ENCODE data around the gene MACF1. TPM values are rescaled to one million over a fixed set of nuclear protein-coding genes. Genes with fewer than 3 reads are reported as not detected.

Gene MACF1
- total RNA-seq, 2 donors from 2014 or later, result 214 to 251 TPM

GRCh38 chr1:39226836-39227235 is 22.3 kb downstream of the MACF1 start:
- H3K27ac ChIP-seq (ENCODE audit: low read depth, low read length), result no peak overlapping the region
- TF ChIP-seq CTCF (conservative IDR thresholded peaks at IDR 0.05), result no peak
- Mint-ChIP-seq H3K36me3 (ENCODE audit: low read depth) (no peaks in the 10 kb centered on the region), H3K4me1 (peaks cover 13% of the 10 kb centered on the region), H3K9me3 (no peaks in the 10 kb centered on the region), H3K27me3 (ENCODE audit: insufficient read depth) (no peaks in the 10 kb centered on the region), H3K27ac (no peak overlapping the region), H3K4me3 (no peak overlapping the region)
- H3K27me3 ChIP-seq (ENCODE audit: control insufficient read depth, insufficient read depth, low read length, poor library complexity, severe bottlenecking), result no peaks in the 10 kb centered on the region
- H3K4me1 ChIP-seq (ENCODE audit: control insufficient read depth, insufficient read depth, low read length), result no peaks in the 10 kb centered on the region
- H3K4me3 ChIP-seq (ENCODE audit: low read length), result no peak overlapping the region
- 89 to 100% methylated on average over 2 to 3 of the region's 3 CpGs for WGBS, 2 experiments (ENCODE audit: insufficient coverage in 1 of 2, insufficient read length in 1 of 2)
- H3K36me3 ChIP-seq (ENCODE audit: control insufficient read depth, insufficient read depth, low read length), result no peaks in the 10 kb centered on the region
- H3K9me3 ChIP-seq (ENCODE audit: control insufficient read depth, low read length), result no peaks in the 10 kb centered on the region
- H3K9ac ChIP-seq (ENCODE audit: extremely low read depth, low read length, poor library complexity, severe bottlenecking), result no peak overlapping the region
- no peak for DNase-seq

- H3K36me3 ChIP-seq (ENCODE audit: control insufficient read depth, insufficient read depth, low read length), result no peaks in the 10 kb centered on the region
- H3K27me3 ChIP-seq (ENCODE audit: control insufficient read depth, insufficient read depth, low read length, poor library complexity, severe bottlenecking), result no peaks in the 10 kb centered on the region
- Mint-ChIP-seq H3K4me1 (peaks cover 13% of the 10 kb centered on the region), H3K27ac (no peak overlapping the region), H3K36me3 (ENCODE audit: low read depth) (peaks cover 10% of the 10 kb centered on the region), H3K9me3 (peaks cover under 1% of the 10 kb centered on the region), H3K27me3 (ENCODE audit: insufficient read depth) (no peaks in the 10 kb centered on the region), H3K4me3 (no peak overlapping the region)
- H3K9ac ChIP-seq (ENCODE audit: extremely low read depth, low read length, poor library complexity, severe bottlenecking), result no peak overlapping the region
- TF ChIP-seq CTCF (conservative IDR thresholded peaks at IDR 0.05), result no peak
- no peak for DNase-seq
- no peak overlapping the region for H3K4me3 ChIP-seq (ENCODE audit: low read length)
- no peaks in the 10 kb centered on the region for H3K4me1 ChIP-seq (ENCODE audit: control insufficient read depth, insufficient read depth, low read length)
- WGBS, 2 experiments (ENCODE audit: insufficient coverage in 1 of 2, insufficient read length in 1 of 2), result 90 to 95% methylated on average over 6 of the region's 6 CpGs
- H3K9me3 ChIP-seq (ENCODE audit: control insufficient read depth, low read length), result no peaks in the 10 kb centered on the region
- H3K27ac ChIP-seq (ENCODE audit: low read depth, low read length), result no peak overlapping the region
Observed at GRCh38 chr1:39228252-39228651, 23.8 kb downstream of the MACF1 start.

- no peak overlapping the region for H3K4me3 ChIP-seq (ENCODE audit: low read length)
- Mint-ChIP-seq H3K36me3 (ENCODE audit: low read depth) (peaks cover 14% of the 10 kb centered on the region), H3K27ac (no peak overlapping the region)
Observed at GRCh38 chr1:39229504-39229903, 25.0 kb downstream of the MACF1 start.

More at GRCh38 chr1:39229504-39229903, 25.0 kb downstream of the MACF1 start:
- no peak overlapping the region for H3K9ac ChIP-seq (ENCODE audit: extremely low read depth, low read length, poor library complexity, severe bottlenecking)
- H3K9me3 ChIP-seq (ENCODE audit: control insufficient read depth, low read length), result no peaks in the 10 kb centered on the region
- no peaks in the 10 kb centered on the region for H3K27me3 ChIP-seq (ENCODE audit: control insufficient read depth, insufficient read depth, low read length, poor library complexity, severe bottlenecking)
- no peaks in the 10 kb centered on the region for H3K4me1 ChIP-seq (ENCODE audit: control insufficient read depth, insufficient read depth, low read length)
- 93 to 100% methylated on average over 1 to 4 of the region's 4 CpGs for WGBS, 2 experiments (ENCODE audit: insufficient coverage in 1 of 2, insufficient read length in 1 of 2)
- Mint-ChIP-seq H3K4me1 (peaks cover 13% of the 10 kb centered on the region), H3K27me3 (ENCODE audit: insufficient read depth) (no peaks in the 10 kb centered on the region), H3K9me3 (peaks cover 4% of the 10 kb centered on the region), H3K4me3 (no peak overlapping the region)
- H3K27ac ChIP-seq (ENCODE audit: low read depth, low read length), result no peak overlapping the region
- no peaks in the 10 kb centered on the region for H3K36me3 ChIP-seq (ENCODE audit: control insufficient read depth, insufficient read depth, low read length)
- TF ChIP-seq CTCF (conservative IDR thresholded peaks at IDR 0.05), result no peak
- DNase-seq, result no peak
